HG03097 (cell line): ENCODE data around the gene FGR.
A peak's percentile ranks its signal among the peaks of the same experiment; 100 is the strongest.

Experiments used
- ATAC-seq: cut with Tn5 transposase; IDR thresholded peaks from one replicate; pipeline ENCODE4 v1.9.1; 2021; ENCODE audit not compliant: unreplicated experiment, low FRiP score

The FGR gene

GRCh38 chr1:27570356-27570755 is 64.6 kb downstream of the FGR start:
- ATAC-seq, result no peak

- ATAC-seq, result no peak
These were observed 65.3 kb downstream of the FGR start for GRCh38 chr1:27569506-27570291.

DNA sequence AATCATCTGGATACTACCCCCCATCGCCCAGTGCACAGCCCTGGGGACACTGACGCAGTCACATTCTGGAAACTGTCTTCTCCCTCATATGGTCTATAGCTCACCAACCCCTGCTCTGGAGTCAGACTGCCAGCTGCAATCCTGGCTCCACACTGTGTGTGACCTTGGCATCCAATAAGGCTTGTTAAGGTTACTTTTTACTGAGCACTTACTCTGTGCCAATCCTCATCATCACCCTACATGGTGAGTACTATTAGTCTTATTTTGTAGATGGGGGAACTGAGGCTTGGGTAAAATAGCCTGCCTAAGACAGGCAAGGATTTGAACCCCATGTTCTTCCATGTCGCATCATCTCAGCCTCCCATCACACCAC is 65.9 kb downstream of the FGR start:
- no peak for ATAC-seq

GRCh38 chr1:27568300-27569087 is 66.5 kb downstream of the FGR start:
- ATAC-seq, result peak; percentile 81

DNA sequence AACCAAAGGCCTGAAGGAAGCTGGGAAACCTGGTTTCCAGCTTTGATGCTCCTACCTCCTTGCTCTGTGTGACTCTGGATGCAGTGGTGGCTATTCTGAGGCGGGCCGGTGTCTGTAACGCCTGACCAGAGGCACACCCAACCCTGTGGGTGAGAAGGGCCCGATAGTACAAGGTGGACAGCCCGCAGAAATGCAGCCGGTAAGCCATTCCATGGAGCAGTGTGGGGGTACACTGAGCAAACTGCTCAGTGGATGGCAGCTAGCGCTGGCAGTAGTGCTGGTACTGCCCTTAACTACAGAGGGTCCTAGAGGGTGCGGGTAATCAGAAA is 67.0 kb downstream of the FGR start:
- no peak for ATAC-seq

DNA sequence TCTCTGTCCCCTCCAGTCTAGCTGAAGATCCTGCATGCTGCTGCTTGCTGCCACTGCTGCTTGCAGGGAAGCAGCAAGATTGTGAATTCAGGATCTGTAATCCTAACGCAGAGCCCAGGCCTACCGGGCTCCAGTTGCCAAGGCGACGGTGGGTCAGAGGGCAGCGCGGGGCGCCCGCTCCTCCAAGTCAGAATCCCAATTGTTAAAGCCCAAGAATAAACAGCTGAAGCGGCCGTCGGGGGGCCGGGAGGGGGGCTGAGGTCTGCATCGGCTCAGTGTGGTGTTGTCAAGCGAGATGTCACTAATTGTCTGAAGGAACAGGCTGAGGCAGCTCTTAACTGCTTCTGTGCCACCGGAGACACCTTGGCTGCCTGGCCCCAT is 67.8 kb downstream of the FGR start:
- ATAC-seq, result no peak

- ATAC-seq, result no peak
These were observed 68.4 kb downstream of the FGR start for GRCh38 chr1:27566462-27567145.

GRCh38 chr1:27564710-27565649 is 70.0 kb downstream of the FGR start:
- ATAC-seq, result no peak

GRCh38 chr1:27563591-27564471 is 71.2 kb downstream of the FGR start:
- ATAC-seq, result no peak

DNA sequence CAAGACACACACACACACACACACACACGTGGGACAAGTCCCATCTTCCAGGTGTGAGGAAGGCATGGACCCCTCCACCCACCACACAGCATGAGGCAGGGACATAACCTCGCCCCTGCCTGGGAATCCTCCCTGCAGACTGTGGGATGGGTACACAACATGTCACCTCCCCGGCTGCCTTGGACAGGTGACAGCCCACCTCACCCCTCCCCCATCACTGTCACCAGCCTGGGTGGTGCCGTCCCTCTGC is 71.7 kb downstream of the FGR start:
- no peak for ATAC-seq

- no peak for ATAC-seq
These were observed 72.2 kb downstream of the FGR start for GRCh38 chr1:27562534-27563340.
